K562 (cell line): ENCODE results near the gene NPR1. TPM values are rescaled to one million over a fixed set of nuclear protein-coding genes. Genes with fewer than 3 reads are reported as not detected.
A peak's percentile ranks its signal among the peaks of the same experiment; 100 is the strongest.

Experiments used
- ATAC-seq: fragments of 200-7000 bp; cut with Tn5 transposase; 3 replicates; pipeline ENCODE4 v1.9.1; 2020; ENCODE audit warnings: moderate library complexity
- BruUV-seq: library from RNA; stranded (reverse); fragments of 400-500 nt; replicated peaks from 2 replicates; lab custom pipeline; 2021; lab: Mats Ljungman, UMichigan
- CTCF ChIA-PET: fragments of 300-600 bp; formaldehyde crosslinking; extraction: SDS; loops from one replicate; lab custom pipeline; 2021; ENCODE audit warnings: low intra/inter-chr PET ratio; lab: Yijun Ruan, JAX
- POLR2A ChIA-PET: fragments of 300-600, 350-650 bp; sonication (Branson Sonifier 250); formaldehyde crosslinking; extraction: SDS; loops from one replicate; lab custom pipeline; 2021; ENCODE audit warnings: antibody characterized with exemption, inconsistent platforms; lab: Yijun Ruan, JAX
- DNase-seq, 4 experiments: peaks; one replicate each; pipeline versions ENCODE4 v3.0.0 to v3.0.0-alpha.2; 2011 to 2018; ENCODE audit warnings: low spot score in 3 of 4, mixed read lengths in 3 of 4; ENCODE audit errors: extremely low read depth in 1 of 4
- FAIRE-seq: peaks from 2 replicates; lab custom pipeline; 2011; peaks lifted over from hg19 to GRCh38; lab: Jason Lieb, UNC
- H2AFZ ChIP-seq: 2 replicates; pipeline ENCODE4 v1.6.0; 2011; ENCODE audit warnings: low read depth, low read length, control low read depth, inconsistent platforms
- H3K27ac ChIP-seq: fragments of 200-600 bp; 3 replicates; pipeline ENCODE4 v1.8.0; 2011; ENCODE audit warnings: low read depth, mild to moderate bottlenecking, control low read depth, inconsistent platforms, low read length, moderate library complexity, mixed read lengths; ENCODE audit errors: extremely low read depth
- H3K27me3 ChIP-seq, 2 experiments: fragments of 300-600 bp in 1 of 2; 2 replicates in 1 of 2; 3 replicates in 1 of 2; pipeline versions ENCODE4 v1.6.0 to v1.8.0; 2011; ENCODE audit warnings: inconsistent platforms in 2 of 2, low read length in 2 of 2, mild to moderate bottlenecking in 1 of 2, mixed read lengths in 1 of 2, moderate library complexity in 1 of 2; ENCODE audit not compliant: control insufficient read depth in 2 of 2, insufficient read depth in 2 of 2
- H3K36me3 ChIP-seq: fragments of 300-600 bp; 3 replicates; pipeline ENCODE4 v1.8.0; 2011; ENCODE audit warnings: mild to moderate bottlenecking, low read length, inconsistent platforms; ENCODE audit not compliant: control insufficient read depth, insufficient read depth
- H3K4me1 ChIP-seq, 2 experiments: fragments of 200-600 bp in 1 of 2; replicated peaks in 1 of 2; 2 replicates in 1 of 2; 3 replicates in 1 of 2; pipeline versions ENCODE4 v1.5.1 to v1.8.0; 2011; ENCODE audit warnings: inconsistent platforms in 2 of 2, low read length in 2 of 2, mild to moderate bottlenecking in 1 of 2, mixed read lengths in 1 of 2, moderate library complexity in 1 of 2; ENCODE audit not compliant: control insufficient read depth in 2 of 2, insufficient read depth in 2 of 2
- H3K4me2 ChIP-seq: 2 replicates; pipeline ENCODE4 v1.6.1; 2011; ENCODE audit warnings: low read length, control low read depth, inconsistent platforms, mixed read lengths; ENCODE audit not compliant: insufficient read depth
- H3K4me3 ChIP-seq: fragments of 200-600 bp; sonication (generic), shearing (Covaris generic); 2 replicates; pipeline ENCODE4 v1.5.1; 2016; ENCODE audit warnings: control low read depth, inconsistent platforms
- H3K79me2 ChIP-seq: fragments of 200-600 bp; 3 replicates; pipeline ENCODE4 v1.8.0; 2011; ENCODE audit warnings: low read length, inconsistent platforms; ENCODE audit not compliant: control insufficient read depth, insufficient read depth
- H3K9ac ChIP-seq, 2 experiments: 2 replicates each; pipeline versions ENCODE4 v1.6.0 to v1.6.1; 2011; ENCODE audit warnings: low read depth in 2 of 2, low read length in 2 of 2, control low read depth in 1 of 2, inconsistent platforms in 1 of 2, mild to moderate bottlenecking in 1 of 2, mixed read lengths in 1 of 2; ENCODE audit not compliant: insufficient read depth in 1 of 2
- H3K9me1 ChIP-seq: one replicate; pipeline ENCODE4 v1.6.0; 2011; ENCODE audit warnings: inconsistent platforms, mild to moderate bottlenecking, low read length, moderate library complexity; ENCODE audit not compliant: control insufficient read depth, insufficient read depth
- H3K9me3 ChIP-seq: replicated peaks from 2 replicates; pipeline ENCODE4 v1.5.1; 2011; ENCODE audit warnings: low read depth, low read length, inconsistent platforms; ENCODE audit not compliant: control insufficient read depth, insufficient read depth
- H4K20me1 ChIP-seq: replicated peaks from 2 replicates; pipeline ENCODE4 v1.6.1; 2011; ENCODE audit warnings: low read length, inconsistent platforms, mixed read lengths; ENCODE audit not compliant: control insufficient read depth, insufficient read depth
- CHD2 ChIP-seq: IDR thresholded peaks from 2 replicates; pipeline ENCODE4 v1.6.1; 2011; ENCODE audit warnings: low read depth, low read length
- EWSR1 ChIP-seq: fragments of 450-650 bp; IDR thresholded peaks from 2 replicates; pipeline ENCODE4 v1.6.1; 2018; ENCODE audit warnings: borderline replicate concordance, mild to moderate bottlenecking, low read depth, moderate library complexity; ENCODE audit not compliant: partially characterized antibody
- FOXP1 ChIP-seq: sonication (generic); formaldehyde crosslinking; IDR thresholded peaks from 2 replicates; pipeline ENCODE4 v1.8.0; 2022; ENCODE audit warnings: mild to moderate bottlenecking, missing genetic modification reagents
- GABPA ChIP-seq: fragments of 200-800 bp; sonication (Bioruptor generic); conservative IDR thresholded peaks from 2 replicates; pipeline ENCODE4 v1.6.1; 2016; ENCODE audit warnings: low read depth, missing genetic modification characterization, missing compliant biosample characterization
- MAFF ChIP-seq: IDR thresholded peaks from 2 replicates; pipeline ENCODE4 v1.6.1; 2012; ENCODE audit warnings: low read length, improper control_type of control experiment
- NCOR1 ChIP-seq: fragments of 450-650 bp; IDR thresholded peaks from 2 replicates; pipeline ENCODE4 v1.6.1; 2016; ENCODE audit warnings: mild to moderate bottlenecking, moderate library complexity
- TEAD2 ChIP-seq: fragments of 450-650 bp; IDR thresholded peaks from 2 replicates; pipeline ENCODE4 v1.6.1; 2016; ENCODE audit warnings: missing genetic modification characterization, control low read depth, missing compliant biosample characterization
- WGBS: fragments of 100-300 bp; shearing (Covaris generic); methylation state at CpG from one replicate; pipeline ENCODE4 v1.1.6; 2016; ENCODE audit warnings: low coverage, mixed read lengths; ENCODE audit not compliant: insufficient coverage; ENCODE audit errors: missing lambda C conversion rate; 5-methylcytosine and 5-hydroxymethylcytosine counted together
- in situ Hi-C: fragments of 300-500 bp; cut with MboI; formaldehyde crosslinking; loops from 4 replicates; pipeline ENCODE4 v1.15.0; 2018; ENCODE audit warnings: inconsistent platforms, mixed read lengths
- intact Hi-C: fragments of 100-400 bp; cut with micrococcal nuclease; formaldehyde crosslinking; loops from 2 replicates; pipeline ENCODE4 v1.14.2; 2022
- polyA plus RNA-seq, 8 experiments: library from polyadenylated mRNA; depleted of rRNA in 4 of 8; stranded (reverse) in 5 of 8; unstranded in 3 of 8; fragments of >200 nt; fragmentation: Nextera tagmentation in 2 of 8; fragmentation: Illumina TruSeq in 1 of 8; extraction: Ambion mirVana in 2 of 8; extraction: Trizol in 1 of 8; gene quantifications; 2 replicates each; pipeline versions ENCODE4 v1.2.1 to v1.2.3, GENCODE V29; 2011 to 2014; ENCODE audit warnings: inconsistent platforms in 1 of 8, missing spikeins in 1 of 8
- total RNA-seq, 7 experiments: library from RNA; depleted of rRNA in 6 of 7; stranded (reverse); fragments of >200 nt in 6 of 7; fragmentation: Illumina TruSeq in 2 of 7; extraction: Trizol in 2 of 7; gene quantifications; 2 replicates each; pipeline versions ENCODE4 v1.2.1 to v1.2.3, GENCODE V29; 2011 to 2021; ENCODE audit warnings: low replicate concordance in 1 of 7
- TF ChIP-seq, protein P1 (sequence below): sonication (generic); formaldehyde crosslinking; IDR thresholded peaks from 2 replicates; pipeline ENCODE4 v1.8.1; 2022; ENCODE audit warnings: missing genetic modification reagents

NPR1 gene
- total and polyA plus RNA-seq, 9 of the 15 experiments (the other 6 are each of a cell fraction or from before 2014, with no cell fraction given), result 0.05 to 0.16 (median 0.06) TPM; not detected in 6

DNA sequence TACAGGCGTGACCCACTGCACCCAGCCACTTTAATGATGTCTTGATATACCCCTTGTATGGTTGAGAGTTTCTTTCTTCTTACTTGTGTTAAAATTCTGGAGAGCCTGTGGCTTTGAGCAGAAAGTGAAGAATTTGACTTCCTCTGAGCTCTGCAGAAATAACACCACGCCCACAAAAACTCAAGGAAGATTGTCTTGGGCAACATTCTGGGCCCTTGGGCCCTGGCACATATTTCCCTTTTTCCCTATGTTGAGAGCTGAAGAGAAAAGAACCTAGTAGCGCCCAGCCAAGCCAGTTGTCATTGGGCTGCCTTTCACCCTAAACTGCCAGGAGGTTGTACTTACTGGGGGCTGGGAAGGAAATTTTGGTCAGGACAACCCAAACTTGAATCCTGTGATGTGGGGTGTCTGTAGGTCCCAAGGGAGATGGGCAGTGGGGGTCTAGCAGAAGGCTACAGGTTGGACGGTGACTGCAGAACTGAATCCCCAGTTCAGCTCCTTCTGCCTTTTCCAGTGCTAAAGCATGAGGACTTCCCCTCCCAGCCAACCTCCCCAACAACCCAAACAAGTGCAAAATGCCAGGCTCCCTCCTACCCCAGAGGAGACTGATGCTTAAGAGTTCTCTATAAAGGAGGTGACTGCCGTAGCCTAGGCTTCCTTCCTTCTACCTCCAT lies 31.7 kb upstream of the NPR1 start:
- no peak overlapping the region for H3K4me3 ChIP-seq
- intact Hi-C loops (no loop called here), in situ Hi-C loops (no loop called here)
- peak; percentile 40 for FAIRE-seq
- peaks cover 54% of the 10 kb centered on the region for H3K36me3 ChIP-seq
- no peaks in the 10 kb centered on the region for H3K27me3 ChIP-seq
- H3K4me2 ChIP-seq, result no peak overlapping the region
- peak; percentile 25 for TF ChIP-seq EWSR1
- TF ChIP-seq FOXP1 (CRISPR knock-in tag), result no peak
- BruUV-seq, result TSS peak; percentile 1
- H3K9me1 ChIP-seq, result no peaks in the 10 kb centered on the region
- no peak for DNase-seq
- 80% methylated on average over 4 of the region's 5 CpGs for WGBS
- no peak overlapping the region for H3K9ac ChIP-seq
- POLR2A ChIA-PET, result interaction anchor here (0.8 to 14.7 kb wide), 6 partner anchors 8 to 18 kb away, joined by 3 to 205 read pairs (median 4); partner anchors contain the start of genes CHTOP and SNAPIN
- no peaks in the 10 kb centered on the region for H3K9me3 ChIP-seq
- peaks cover 14% of the 10 kb centered on the region in 2 experiments for H3K4me1 ChIP-seq
- peak; percentile 32 for ATAC-seq
- no peak overlapping the region for H2AFZ ChIP-seq
- H3K79me2 ChIP-seq, result no peaks in the 10 kb centered on the region
- no peaks in the 10 kb centered on the region for H4K20me1 ChIP-seq
- CTCF ChIA-PET, result no interaction called here
- H3K27ac ChIP-seq, result no peak overlapping the region

DNA sequence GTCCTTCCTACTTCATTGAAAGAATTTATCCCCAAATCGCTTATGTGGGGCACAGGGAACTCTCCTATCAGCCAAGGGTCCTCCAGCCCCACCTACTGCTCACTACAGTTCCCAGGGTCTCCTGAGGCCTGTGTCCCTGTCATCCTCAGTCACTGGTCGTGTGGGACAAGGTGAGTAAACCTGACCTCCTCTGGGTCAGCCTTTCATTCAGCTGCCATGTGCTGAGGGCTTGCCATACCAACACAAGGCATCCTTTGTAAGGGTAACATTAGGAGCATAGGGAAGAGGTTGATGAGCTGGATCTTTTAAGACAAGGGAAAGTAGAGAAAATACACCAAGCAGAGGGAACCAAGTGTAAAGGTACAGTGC lies 31.2 kb upstream of the NPR1 start:
- no TSS peak for BruUV-seq
- CTCF ChIA-PET, result no interaction called here
- peaks cover 49% of the 10 kb centered on the region for H3K36me3 ChIP-seq
- TF ChIP-seq GABPA (tag) (no peak), CHD2 (no peak), MAFF (no peak), NCOR1 (no peak), TEAD2 (tag) (no peak)
- TF ChIP-seq, protein P1, sequence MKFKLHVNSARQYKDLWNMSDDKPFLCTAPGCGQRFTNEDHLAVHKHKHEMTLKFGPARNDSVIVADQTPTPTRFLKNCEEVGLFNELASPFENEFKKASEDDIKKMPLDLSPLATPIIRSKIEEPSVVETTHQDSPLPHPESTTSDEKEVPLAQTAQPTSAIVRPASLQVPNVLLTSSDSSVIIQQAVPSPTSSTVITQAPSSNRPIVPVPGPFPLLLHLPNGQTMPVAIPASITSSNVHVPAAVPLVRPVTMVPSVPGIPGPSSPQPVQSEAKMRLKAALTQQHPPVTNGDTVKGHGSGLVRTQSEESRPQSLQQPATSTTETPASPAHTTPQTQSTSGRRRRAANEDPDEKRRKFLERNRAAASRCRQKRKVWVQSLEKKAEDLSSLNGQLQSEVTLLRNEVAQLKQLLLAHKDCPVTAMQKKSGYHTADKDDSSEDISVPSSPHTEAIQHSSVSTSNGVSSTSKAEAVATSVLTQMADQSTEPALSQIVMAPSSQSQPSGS (CRISPR knock-in tag), result no peak

More for the DNA sequence above, 31.2 kb upstream of the NPR1 start:
- in situ Hi-C loops (no loop called here), intact Hi-C loops (no loop called here)
- WGBS, result 31% methylated on average over 2 of the region's 2 CpGs
- Histone ChIP-seq H3K4me3 (no peak overlapping the region), H3K9me3 (no peaks in the 10 kb centered on the region), H4K20me1 (no peaks in the 10 kb centered on the region), H3K27me3 (no peaks in the 10 kb centered on the region), H3K4me1 (peaks cover 14% of the 10 kb centered on the region in 2 experiments), H3K9me1 (no peaks in the 10 kb centered on the region), H3K9ac (no peak overlapping the region), H3K4me2 (no peak overlapping the region), H3K79me2 (no peaks in the 10 kb centered on the region), H2AFZ (no peak overlapping the region), H3K27ac (no peak overlapping the region)
- peak; percentile 11 for FAIRE-seq
- peak; percentile 49 for ATAC-seq
- POLR2A ChIA-PET, result interaction anchor here (0.8 to 14.7 kb wide), 7 partner anchors 8 to 19 kb away, joined by 3 to 205 read pairs (median 5); partner anchors contain the start of genes CHTOP, S100A1, S100A13 and SNAPIN
- no peak for DNase-seq
